ENCODE measurements around the gene CDC5L.

DNA sequence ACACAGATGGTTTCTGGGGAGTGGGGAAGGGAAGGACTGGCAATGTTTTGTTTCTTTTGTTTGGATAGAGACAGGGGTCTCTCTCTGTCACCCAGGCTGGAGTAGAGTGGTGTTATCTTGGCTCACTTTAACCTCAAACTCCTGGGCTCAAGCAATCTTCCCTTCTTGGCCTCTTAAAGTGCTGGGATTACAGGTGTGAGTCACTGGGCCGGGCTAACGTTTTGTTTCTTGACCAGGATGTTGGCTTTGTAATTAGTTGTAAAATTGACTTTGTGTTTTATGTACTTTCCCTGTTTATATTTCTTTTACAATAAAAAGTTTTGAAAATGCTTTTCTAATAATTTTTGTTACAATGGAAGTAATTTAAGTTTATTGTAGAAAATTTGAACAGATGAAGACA lies 34.2 kb upstream of the CDC5L start:
- no peak for TF ChIP-seq POLR2A (IDR thresholded peaks at IDR 0.05)
- TF ChIP-seq, protein P1, sequence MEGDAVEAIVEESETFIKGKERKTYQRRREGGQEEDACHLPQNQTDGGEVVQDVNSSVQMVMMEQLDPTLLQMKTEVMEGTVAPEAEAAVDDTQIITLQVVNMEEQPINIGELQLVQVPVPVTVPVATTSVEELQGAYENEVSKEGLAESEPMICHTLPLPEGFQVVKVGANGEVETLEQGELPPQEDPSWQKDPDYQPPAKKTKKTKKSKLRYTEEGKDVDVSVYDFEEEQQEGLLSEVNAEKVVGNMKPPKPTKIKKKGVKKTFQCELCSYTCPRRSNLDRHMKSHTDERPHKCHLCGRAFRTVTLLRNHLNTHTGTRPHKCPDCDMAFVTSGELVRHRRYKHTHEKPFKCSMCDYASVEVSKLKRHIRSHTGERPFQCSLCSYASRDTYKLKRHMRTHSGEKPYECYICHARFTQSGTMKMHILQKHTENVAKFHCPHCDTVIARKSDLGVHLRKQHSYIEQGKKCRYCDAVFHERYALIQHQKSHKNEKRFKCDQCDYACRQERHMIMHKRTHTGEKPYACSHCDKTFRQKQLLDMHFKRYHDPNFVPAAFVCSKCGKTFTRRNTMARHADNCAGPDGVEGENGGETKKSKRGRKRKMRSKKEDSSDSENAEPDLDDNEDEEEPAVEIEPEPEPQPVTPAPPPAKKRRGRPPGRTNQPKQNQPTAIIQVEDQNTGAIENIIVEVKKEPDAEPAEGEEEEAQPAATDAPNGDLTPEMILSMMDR (IDR thresholded peaks at IDR 0.05), result no peak
